ENCODE results near the gene SLC22A3. TPM values are rescaled to one million over a fixed set of nuclear protein-coding genes. Genes with fewer than 3 reads are reported as not detected.

The SLC22A3 gene
- total and polyA plus RNA-seq, 8 donors = 16.1 to 42.9 (median 32.0) TPM

DNA sequence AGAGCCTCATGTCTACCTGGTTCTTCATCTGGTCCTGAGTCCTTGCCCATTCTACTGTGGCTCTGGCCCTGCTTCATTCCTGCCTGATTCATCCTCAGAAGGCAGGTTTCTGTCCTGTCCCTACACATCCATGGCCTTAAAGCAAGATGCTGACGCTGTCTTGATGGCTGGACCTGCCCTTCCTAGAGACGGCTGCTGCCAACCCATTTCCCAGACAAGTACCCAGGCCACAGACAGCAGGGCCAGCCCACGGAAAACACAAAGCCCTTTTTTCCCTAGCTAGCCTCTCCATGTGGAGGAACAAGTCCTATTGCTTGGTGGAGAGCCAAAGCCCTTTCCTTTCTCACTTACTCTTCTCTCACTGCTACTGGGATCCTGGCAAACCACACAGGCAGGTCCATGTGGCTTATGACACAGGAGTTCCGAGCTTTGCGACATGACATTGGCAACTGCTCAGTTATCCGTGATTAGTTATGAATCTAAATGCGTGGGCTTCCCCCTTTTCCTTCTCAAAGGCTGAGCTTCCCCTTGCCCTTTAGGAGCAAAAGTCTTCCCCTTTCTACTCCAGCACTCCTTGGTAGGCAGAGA lies 72.9 kb downstream of the SLC22A3 start:
- intact Hi-C loops (cut with DNase I) = no loop called here
- DNase-seq (no peak), ATAC-seq (no peak)
- no peaks in the 10 kb centered on the region for H3K9me3 ChIP-seq
- H3K27ac ChIP-seq = no peak overlapping the region
- H3K4me1 ChIP-seq = no peaks in the 10 kb centered on the region
- H3K4me3 ChIP-seq = no peak overlapping the region
- TF ChIP-seq CTCF (IDR thresholded peaks at IDR 0.05) = no peak
- no peaks in the 10 kb centered on the region for H3K27me3 ChIP-seq
- no peaks in the 10 kb centered on the region for H3K36me3 ChIP-seq

DNA sequence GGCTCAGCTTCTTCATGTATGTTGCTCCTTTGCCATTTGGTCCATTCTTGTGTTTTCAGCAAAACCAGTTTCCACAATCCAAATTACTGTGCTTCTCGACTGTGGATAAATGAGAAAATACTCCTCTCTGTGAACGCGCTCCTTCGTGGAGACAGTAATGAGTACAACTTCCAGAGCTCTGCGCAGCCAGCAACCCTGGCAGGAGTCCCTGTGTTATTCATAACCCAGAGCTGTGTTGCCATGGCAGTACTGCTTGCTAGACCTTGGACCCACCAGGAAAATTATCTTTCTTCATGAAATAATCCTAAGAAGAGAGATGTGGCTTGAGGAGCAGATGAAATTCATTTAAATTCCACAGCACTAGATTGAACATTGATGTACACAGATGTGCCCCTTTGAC lies 73.7 kb downstream of the SLC22A3 start:
- TF ChIP-seq CTCF (IDR thresholded peaks at IDR 0.05) = no peak
- Histone ChIP-seq H3K4me1 (no peaks in the 10 kb centered on the region), H3K27me3 (no peaks in the 10 kb centered on the region), H3K36me3 (no peaks in the 10 kb centered on the region), H3K27ac (no peak overlapping the region), H3K4me3 (no peak overlapping the region), H3K9me3 (no peaks in the 10 kb centered on the region)
- DNase-seq (peak in 1 of 4 donors; percentile 59), ATAC-seq (peak; percentile 68)
- intact Hi-C loops (cut with DNase I) = no loop called here

DNA sequence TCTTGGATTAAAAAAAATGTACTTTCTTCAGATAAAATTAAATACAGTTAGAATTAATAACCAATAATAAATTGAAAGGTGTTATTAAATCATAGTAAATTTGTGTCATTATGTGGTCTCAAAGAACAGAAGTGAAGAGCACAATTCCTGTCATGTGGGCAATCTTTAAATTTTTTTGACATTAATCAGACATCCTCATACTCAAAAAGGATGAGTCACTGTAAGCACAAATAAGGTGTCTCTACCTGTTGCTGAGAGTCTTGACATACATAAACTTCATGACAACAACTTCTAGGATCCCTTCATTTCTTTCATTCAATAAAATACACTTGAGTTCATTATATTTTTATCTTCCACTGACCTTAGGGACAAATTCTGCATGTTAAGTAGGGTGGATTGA lies 76.1 kb downstream of the SLC22A3 start:
- H3K27ac ChIP-seq = no peak overlapping the region
- no peak for DNase-seq
- no peaks in the 10 kb centered on the region for H3K27me3 ChIP-seq
- ATAC-seq = no peak
- H3K36me3 ChIP-seq = no peaks in the 10 kb centered on the region
- no peak for TF ChIP-seq CTCF (IDR thresholded peaks at IDR 0.05)
- no peak overlapping the region for H3K4me3 ChIP-seq
- H3K4me1 ChIP-seq = no peaks in the 10 kb centered on the region
- intact Hi-C loops (cut with DNase I) = no loop called here
- H3K9me3 ChIP-seq = no peaks in the 10 kb centered on the region

GRCh38 chr6:160426136-160426535 lies 78.0 kb downstream of the SLC22A3 start:
- Histone ChIP-seq H3K9me3 (no peaks in the 10 kb centered on the region), H3K27me3 (no peaks in the 10 kb centered on the region), H3K4me3 (no peak overlapping the region), H3K4me1 (no peaks in the 10 kb centered on the region), H3K27ac (no peak overlapping the region), H3K36me3 (no peaks in the 10 kb centered on the region)
- intact Hi-C loops (cut with DNase I) = no loop called here
- TF ChIP-seq CTCF (IDR thresholded peaks at IDR 0.05) = no peak
- ATAC-seq (no peak), DNase-seq (no peak)

DNA sequence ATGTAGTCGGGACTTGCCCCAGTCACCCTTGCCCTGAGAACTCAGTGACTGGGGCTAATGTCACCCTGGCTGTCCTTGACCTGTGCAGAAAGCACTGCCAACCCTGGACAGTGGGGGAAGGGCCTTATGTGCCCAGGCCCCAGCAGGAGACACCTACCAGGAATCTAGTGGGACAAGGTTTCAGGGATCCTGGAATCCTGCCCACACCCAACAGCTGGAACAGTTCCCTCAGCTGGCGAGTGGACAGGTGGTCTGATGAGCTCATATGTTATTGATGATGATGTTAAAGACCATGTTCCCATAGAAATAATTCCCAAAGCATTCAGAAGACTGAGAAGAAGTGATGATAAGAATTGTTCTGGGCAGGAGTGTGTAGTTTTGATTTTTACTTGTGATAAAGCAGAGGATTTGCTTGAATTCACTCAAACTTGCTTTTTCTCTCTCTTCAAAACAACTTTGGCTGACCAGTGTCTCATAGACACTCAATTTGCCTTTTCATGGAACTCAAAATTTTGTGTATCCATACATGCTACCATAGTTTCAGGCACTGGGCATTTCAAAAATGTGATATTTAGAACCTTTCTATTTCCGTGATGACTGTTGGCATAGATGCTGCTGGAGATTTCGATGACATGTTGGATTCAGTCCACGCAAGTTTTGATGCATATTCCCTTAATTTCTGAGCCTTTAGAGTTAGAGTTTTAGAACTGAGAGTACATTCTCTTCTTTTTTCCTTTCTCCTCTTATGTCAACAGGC lies 79.3 kb downstream of the SLC22A3 start:
- Histone ChIP-seq H3K27me3 (no peaks in the 10 kb centered on the region), H3K9me3 (no peaks in the 10 kb centered on the region), H3K4me3 (no peak overlapping the region), H3K36me3 (no peaks in the 10 kb centered on the region), H3K4me1 (no peaks in the 10 kb centered on the region), H3K27ac (no peak overlapping the region)
- intact Hi-C loops (cut with DNase I) = no loop called here
- ATAC-seq (no peak), DNase-seq (no peak)
- no peak for TF ChIP-seq CTCF (IDR thresholded peaks at IDR 0.05)

All from left lung (tissue), 10 donors.